ENCODE data around the gene SPACA6.

DNA sequence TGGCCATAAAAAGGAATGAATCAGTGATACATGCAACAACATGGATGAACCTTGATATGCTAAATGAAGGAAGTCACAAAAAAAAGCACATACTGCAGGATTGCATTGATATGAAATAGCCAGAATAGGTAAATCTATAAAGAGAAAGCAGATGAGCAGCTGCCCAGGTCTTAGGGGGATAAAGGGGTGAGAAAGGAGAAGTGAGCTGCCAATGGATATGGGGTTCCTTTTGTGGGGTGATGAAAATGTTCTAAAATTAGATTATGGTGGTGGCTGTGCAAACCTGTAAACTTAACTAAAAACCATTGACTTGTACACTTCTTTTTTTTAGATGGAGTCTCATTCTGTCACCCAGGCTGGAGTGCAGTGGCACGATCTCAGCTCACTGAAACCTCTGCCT, 18.6 kb downstream of the SPACA6 start:
- TF ChIP-seq CTCF (conservative IDR thresholded peaks at IDR 0.05) (no peak), EZH2 (IDR thresholded peaks at IDR 0.05; ENCODE audit: low read depth) (no peak)

Measured in PC-9 (cell line).